Breast epithelium (tissue), 3 donors: ENCODE results near the gene IRF2BPL.

Source experiments
- POLR2AphosphoS5 ChIP-seq, 3 donors: sonication (generic); formaldehyde crosslinking; IDR thresholded peaks; one replicate each; pipeline ENCODE4 v1.6.1; 2017; ENCODE audit warnings: antibody characterized with exemption in 3 of 3
- TF ChIP-seq, protein P1 (sequence below), 3 donors: fragments of 450-650 bp; IDR thresholded peaks; one replicate each; pipeline ENCODE4 v1.5.1; 2016 to 2017; ENCODE audit warnings: antibody characterized with exemption in 3 of 3, mild to moderate bottlenecking in 3 of 3, moderate library complexity in 3 of 3

- TF ChIP-seq POLR2AphosphoS5 (IDR thresholded peaks at IDR 0.05) = no peak
- TF ChIP-seq, protein P1, sequence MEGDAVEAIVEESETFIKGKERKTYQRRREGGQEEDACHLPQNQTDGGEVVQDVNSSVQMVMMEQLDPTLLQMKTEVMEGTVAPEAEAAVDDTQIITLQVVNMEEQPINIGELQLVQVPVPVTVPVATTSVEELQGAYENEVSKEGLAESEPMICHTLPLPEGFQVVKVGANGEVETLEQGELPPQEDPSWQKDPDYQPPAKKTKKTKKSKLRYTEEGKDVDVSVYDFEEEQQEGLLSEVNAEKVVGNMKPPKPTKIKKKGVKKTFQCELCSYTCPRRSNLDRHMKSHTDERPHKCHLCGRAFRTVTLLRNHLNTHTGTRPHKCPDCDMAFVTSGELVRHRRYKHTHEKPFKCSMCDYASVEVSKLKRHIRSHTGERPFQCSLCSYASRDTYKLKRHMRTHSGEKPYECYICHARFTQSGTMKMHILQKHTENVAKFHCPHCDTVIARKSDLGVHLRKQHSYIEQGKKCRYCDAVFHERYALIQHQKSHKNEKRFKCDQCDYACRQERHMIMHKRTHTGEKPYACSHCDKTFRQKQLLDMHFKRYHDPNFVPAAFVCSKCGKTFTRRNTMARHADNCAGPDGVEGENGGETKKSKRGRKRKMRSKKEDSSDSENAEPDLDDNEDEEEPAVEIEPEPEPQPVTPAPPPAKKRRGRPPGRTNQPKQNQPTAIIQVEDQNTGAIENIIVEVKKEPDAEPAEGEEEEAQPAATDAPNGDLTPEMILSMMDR (IDR thresholded peaks at IDR 0.05) = no peak
Observed at GRCh38 chr14:77005559-77005958, 22.9 kb downstream of the IRF2BPL start.
